ENCODE measurements around the gene PTAR1. TPM values are rescaled to one million over a fixed set of nuclear protein-coding genes. Genes with fewer than 3 reads are reported as not detected.
A peak's percentile ranks its signal among the peaks of the same experiment; 100 is the strongest.
"Not testable (repeated sequence)": the region's sequence is repeated elsewhere in the genome, so short reads cannot be mapped to it uniquely, and the experiment has no call there.

PTAR1 gene
- total RNA-seq, 1 donor: 66.6 TPM

GRCh38 chr9:69768716-69769115 is 8.9 kb upstream of the PTAR1 start:
- DNase-seq (ENCODE audit: insufficient read length, low spot score, missing footprints): peak; percentile 73
- Histone ChIP-seq H3K4me3 (ENCODE audit: insufficient read depth, low read length) (no peak overlapping the region), H4K20me1 (ENCODE audit: insufficient read depth, low read length) (no peaks in the 10 kb centered on the region), H3K4me1 (ENCODE audit: insufficient read depth, low read length) (peaks cover 29% of the 10 kb centered on the region), H3K36me3 (ENCODE audit: insufficient read depth, low read length) (no peaks in the 10 kb centered on the region), H3K79me2 (ENCODE audit: insufficient read depth, low read length) (no peaks in the 10 kb centered on the region), H3K27me3 (ENCODE audit: insufficient read depth, low read length) (no peaks in the 10 kb centered on the region), H3K27ac (ENCODE audit: low read depth, low read length) (peak overlapping the region; percentile 7), H3K4me2 (ENCODE audit: insufficient read depth, low read length) (peak overlapping the region; percentile 35), H2AFZ (ENCODE audit: low read length) (no peak overlapping the region), H3K9me3 (ENCODE audit: low read depth, low read length) (no peaks in the 10 kb centered on the region)
- no peak for TF ChIP-seq CTCF (IDR thresholded peaks at IDR 0.05; ENCODE audit: extremely low read depth, low read depth, low read length)

DNA sequence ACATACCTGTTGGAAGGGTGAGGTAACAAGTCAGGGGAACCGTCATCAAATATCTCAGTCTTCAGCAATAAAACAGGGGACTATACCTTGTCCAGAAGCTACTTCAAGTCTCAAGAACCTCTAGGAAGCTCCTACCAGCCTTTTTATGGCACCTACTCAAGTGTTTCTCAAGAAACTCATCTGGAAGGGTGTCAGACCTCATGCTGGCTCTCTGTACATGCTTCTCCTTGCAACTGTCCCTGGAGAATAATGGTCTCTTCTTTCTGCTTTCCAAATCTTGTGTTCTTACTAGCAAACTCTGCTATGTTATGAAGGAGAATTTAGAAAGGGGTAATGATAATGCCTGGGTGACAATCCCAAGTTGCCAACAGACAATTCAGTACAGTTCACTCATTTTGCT is 8.3 kb upstream of the PTAR1 start:
- Histone ChIP-seq H3K9me3 (ENCODE audit: low read depth, low read length) (no peaks in the 10 kb centered on the region), H3K4me1 (ENCODE audit: insufficient read depth, low read length) (peaks cover 29% of the 10 kb centered on the region), H3K79me2 (ENCODE audit: insufficient read depth, low read length) (no peaks in the 10 kb centered on the region), H3K27ac (ENCODE audit: low read depth, low read length) (peak overlapping the region; percentile 2), H3K4me3 (ENCODE audit: insufficient read depth, low read length) (no peak overlapping the region), H3K27me3 (ENCODE audit: insufficient read depth, low read length) (no peaks in the 10 kb centered on the region), H3K4me2 (ENCODE audit: insufficient read depth, low read length) (peak overlapping the region; percentile 35), H4K20me1 (ENCODE audit: insufficient read depth, low read length) (no peaks in the 10 kb centered on the region), H3K36me3 (ENCODE audit: insufficient read depth, low read length) (no peaks in the 10 kb centered on the region), H2AFZ (ENCODE audit: low read length) (no peak overlapping the region)
- DNase-seq (ENCODE audit: insufficient read length, low spot score, missing footprints): no peak
- no peak for TF ChIP-seq CTCF (IDR thresholded peaks at IDR 0.05; ENCODE audit: extremely low read depth, low read depth, low read length)

- H3K4me1 ChIP-seq (ENCODE audit: insufficient read depth, low read length): peaks cover 16% of the 10 kb centered on the region
- not testable (repeated sequence) for H2AFZ ChIP-seq (ENCODE audit: low read length); H3K27ac ChIP-seq (ENCODE audit: low read depth, low read length)
Observed at GRCh38 chr9:69763862-69764261, 4.1 kb upstream of the PTAR1 start.

GRCh38 chr9:69762527-69762926 is 2.7 kb upstream of the PTAR1 start:
- no peak for TF ChIP-seq CTCF (IDR thresholded peaks at IDR 0.05; ENCODE audit: extremely low read depth, low read depth, low read length)
- H3K4me2 ChIP-seq (ENCODE audit: insufficient read depth, low read length): no peak overlapping the region
- no peak overlapping the region for H3K4me3 ChIP-seq (ENCODE audit: insufficient read depth, low read length)
- no peaks in the 10 kb centered on the region for H3K36me3 ChIP-seq (ENCODE audit: insufficient read depth, low read length)
- DNase-seq (ENCODE audit: insufficient read length, low spot score, missing footprints): no peak
- H3K4me1 ChIP-seq (ENCODE audit: insufficient read depth, low read length): peaks cover 15% of the 10 kb centered on the region
- peaks cover 21% of the 10 kb centered on the region for H3K79me2 ChIP-seq (ENCODE audit: insufficient read depth, low read length)
- no peak overlapping the region for H2AFZ ChIP-seq (ENCODE audit: low read length)
- no peaks in the 10 kb centered on the region for H4K20me1 ChIP-seq (ENCODE audit: insufficient read depth, low read length)
- H3K27ac ChIP-seq (ENCODE audit: low read depth, low read length): no peak overlapping the region
- H3K9me3 ChIP-seq (ENCODE audit: low read depth, low read length): no peaks in the 10 kb centered on the region
- H3K27me3 ChIP-seq (ENCODE audit: insufficient read depth, low read length): no peaks in the 10 kb centered on the region

More at GRCh38 chr9:69763862-69764261, 4.1 kb upstream of the PTAR1 start:
- H4K20me1 ChIP-seq (ENCODE audit: insufficient read depth, low read length); H3K79me2 ChIP-seq (ENCODE audit: insufficient read depth, low read length); H3K36me3 ChIP-seq (ENCODE audit: insufficient read depth, low read length); H3K4me2 ChIP-seq (ENCODE audit: insufficient read depth, low read length); DNase-seq (ENCODE audit: insufficient read length, low spot score, missing footprints); H3K9me3 ChIP-seq (ENCODE audit: low read depth, low read length); H3K27me3 ChIP-seq (ENCODE audit: insufficient read depth, low read length); H3K4me3 ChIP-seq (ENCODE audit: insufficient read depth, low read length): not testable (repeated sequence)
